ENCODE results near the gene PTAFR. TPM values are rescaled to one million over a fixed set of nuclear protein-coding genes. Genes with fewer than 3 reads are reported as not detected.
"Not testable (repeated sequence)": the region's sequence is repeated elsewhere in the genome, so short reads cannot be mapped to it uniquely, and the experiment has no call there.

Gene PTAFR
- total RNA-seq, 1 donor from 2014 or later = 0.08 TPM

DNA sequence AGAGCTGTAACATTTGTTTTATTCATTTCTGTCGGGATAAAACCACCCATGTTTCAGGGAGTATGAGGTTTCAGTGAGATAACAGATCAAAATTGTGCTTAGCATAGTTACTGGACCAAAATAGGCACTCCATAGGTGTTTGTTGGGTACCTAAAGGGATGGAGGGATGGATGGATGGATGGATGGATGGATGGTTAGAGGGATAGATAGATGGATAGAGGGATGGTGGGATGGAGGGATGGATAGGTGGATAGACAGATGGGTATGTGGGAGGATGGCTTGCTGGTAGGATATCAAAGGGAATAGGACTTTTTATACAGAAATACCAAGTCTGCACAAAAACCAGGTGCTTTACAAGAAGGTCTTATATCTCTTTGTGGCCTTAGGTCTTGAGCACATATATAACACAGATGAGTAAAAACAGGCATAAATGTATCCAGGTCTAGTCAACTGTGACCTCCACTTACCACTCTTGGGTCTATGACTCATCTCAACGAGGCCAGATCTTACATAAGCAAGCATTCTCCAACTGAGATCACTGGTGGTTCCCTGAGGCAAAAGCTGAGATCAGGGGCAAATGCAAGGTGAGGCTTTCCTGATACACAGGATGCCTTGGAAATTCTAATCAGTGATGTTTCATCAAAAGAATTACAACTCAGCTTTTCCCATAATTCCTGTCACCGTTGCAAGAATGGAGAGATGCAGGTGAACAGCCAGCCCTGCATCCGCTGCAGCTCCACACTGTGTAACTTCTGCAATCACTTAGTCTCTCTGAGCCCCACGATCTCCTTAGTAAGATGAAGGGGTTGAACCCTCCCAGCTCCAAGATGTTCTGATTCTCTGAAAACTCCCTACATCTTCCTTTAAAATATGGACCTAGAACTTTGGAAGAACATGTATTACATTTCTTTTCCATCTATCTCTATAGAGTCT, 32.0 kb downstream of the PTAFR start:
- Mint-ChIP-seq H3K4me1 (ENCODE audit: unreplicated experiment) (no peaks in the 10 kb centered on the region), H3K36me3 (ENCODE audit: unreplicated experiment) (no peaks in the 10 kb centered on the region), H3K9me3 (ENCODE audit: unreplicated experiment) (no peaks in the 10 kb centered on the region), H3K4me3 (ENCODE audit: unreplicated experiment) (no peak overlapping the region), H3K27me3 (ENCODE audit: unreplicated experiment) (peaks cover 3% of the 10 kb centered on the region), H3K27ac (ENCODE audit: unreplicated experiment) (no peak overlapping the region)
- TF ChIP-seq, protein P1, sequence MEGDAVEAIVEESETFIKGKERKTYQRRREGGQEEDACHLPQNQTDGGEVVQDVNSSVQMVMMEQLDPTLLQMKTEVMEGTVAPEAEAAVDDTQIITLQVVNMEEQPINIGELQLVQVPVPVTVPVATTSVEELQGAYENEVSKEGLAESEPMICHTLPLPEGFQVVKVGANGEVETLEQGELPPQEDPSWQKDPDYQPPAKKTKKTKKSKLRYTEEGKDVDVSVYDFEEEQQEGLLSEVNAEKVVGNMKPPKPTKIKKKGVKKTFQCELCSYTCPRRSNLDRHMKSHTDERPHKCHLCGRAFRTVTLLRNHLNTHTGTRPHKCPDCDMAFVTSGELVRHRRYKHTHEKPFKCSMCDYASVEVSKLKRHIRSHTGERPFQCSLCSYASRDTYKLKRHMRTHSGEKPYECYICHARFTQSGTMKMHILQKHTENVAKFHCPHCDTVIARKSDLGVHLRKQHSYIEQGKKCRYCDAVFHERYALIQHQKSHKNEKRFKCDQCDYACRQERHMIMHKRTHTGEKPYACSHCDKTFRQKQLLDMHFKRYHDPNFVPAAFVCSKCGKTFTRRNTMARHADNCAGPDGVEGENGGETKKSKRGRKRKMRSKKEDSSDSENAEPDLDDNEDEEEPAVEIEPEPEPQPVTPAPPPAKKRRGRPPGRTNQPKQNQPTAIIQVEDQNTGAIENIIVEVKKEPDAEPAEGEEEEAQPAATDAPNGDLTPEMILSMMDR (IDR thresholded peaks at IDR 0.05) = no peak
- no peak for DNase-seq (ENCODE audit: extremely low spot score, unreplicated experiment)

DNA sequence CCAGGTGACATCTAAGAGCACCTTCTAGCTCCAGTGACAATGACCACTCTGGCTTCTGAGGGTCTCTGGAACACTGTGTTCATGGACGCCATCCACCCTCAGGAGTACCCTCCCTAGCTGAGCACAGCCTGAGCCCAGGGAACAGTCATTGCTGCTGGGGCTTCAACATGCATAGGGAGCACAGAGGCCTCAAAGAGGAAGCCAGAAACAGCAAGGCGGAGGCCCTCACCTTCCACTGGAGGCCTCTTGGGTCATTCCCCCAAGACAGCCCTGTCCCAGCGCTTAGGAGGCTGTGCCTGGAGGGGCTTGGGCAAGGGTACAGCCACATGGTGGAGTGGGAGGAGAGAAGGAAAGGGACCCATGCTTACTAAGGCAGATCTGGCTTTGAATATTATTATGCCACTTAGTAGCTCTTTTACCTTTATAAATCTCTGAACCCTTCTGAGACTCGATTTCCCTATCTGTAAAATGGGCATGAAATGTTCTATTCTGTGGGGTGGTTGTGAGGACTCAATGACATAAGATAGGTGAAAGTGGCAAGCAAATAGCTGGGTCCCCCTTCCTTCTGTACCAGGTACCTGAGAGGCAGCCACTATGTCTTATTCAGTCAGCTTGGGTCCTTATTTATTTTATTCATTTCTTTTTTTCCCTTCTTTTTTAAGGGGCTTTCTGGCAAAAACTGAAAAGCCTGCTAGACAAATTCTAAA, 32.8 kb downstream of the PTAFR start:
- H3K36me3 Mint-ChIP-seq (ENCODE audit: unreplicated experiment) = no peaks in the 10 kb centered on the region
- no peaks in the 10 kb centered on the region for H3K4me1 Mint-ChIP-seq (ENCODE audit: unreplicated experiment)
- DNase-seq (ENCODE audit: extremely low spot score, unreplicated experiment) = no peak
- peaks cover 9% of the 10 kb centered on the region for H3K27me3 Mint-ChIP-seq (ENCODE audit: unreplicated experiment)
- H3K9me3 Mint-ChIP-seq (ENCODE audit: unreplicated experiment) = no peaks in the 10 kb centered on the region
- H3K4me3 Mint-ChIP-seq (ENCODE audit: unreplicated experiment) = no peak overlapping the region
- H3K27ac Mint-ChIP-seq (ENCODE audit: unreplicated experiment) = no peak overlapping the region
- TF ChIP-seq, protein P1 (IDR thresholded peaks at IDR 0.05) = no peak

DNA sequence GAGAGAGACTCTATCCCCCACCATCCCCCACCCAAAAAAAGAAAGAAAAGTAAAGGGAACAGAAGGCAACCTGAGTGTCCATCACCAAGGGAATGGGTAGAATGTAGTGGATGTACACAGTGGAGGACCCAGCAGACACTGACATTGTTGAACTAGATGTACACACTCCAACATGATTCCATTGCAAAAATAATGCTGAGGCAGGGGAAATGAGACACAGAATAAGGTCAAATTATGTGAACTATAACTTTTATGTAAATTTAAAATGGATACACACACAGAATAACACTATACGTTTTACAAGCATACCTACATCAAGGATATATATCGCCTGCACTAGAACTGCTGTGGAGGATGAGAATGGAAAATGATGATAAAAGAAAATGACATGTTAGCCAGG, 34.8 kb downstream of the PTAFR start:
- no peak for DNase-seq (ENCODE audit: extremely low spot score, unreplicated experiment)
- H3K27ac Mint-ChIP-seq (ENCODE audit: unreplicated experiment) = no peak overlapping the region
- TF ChIP-seq, protein P1 (IDR thresholded peaks at IDR 0.05) = no peak
- H3K4me3 Mint-ChIP-seq (ENCODE audit: unreplicated experiment) = no peak overlapping the region
- no peaks in the 10 kb centered on the region for H3K4me1 Mint-ChIP-seq (ENCODE audit: unreplicated experiment)
- no peaks in the 10 kb centered on the region for H3K9me3 Mint-ChIP-seq (ENCODE audit: unreplicated experiment)
- H3K36me3 Mint-ChIP-seq (ENCODE audit: unreplicated experiment) = no peaks in the 10 kb centered on the region
- H3K27me3 Mint-ChIP-seq (ENCODE audit: unreplicated experiment) = peaks cover 9% of the 10 kb centered on the region

DNA sequence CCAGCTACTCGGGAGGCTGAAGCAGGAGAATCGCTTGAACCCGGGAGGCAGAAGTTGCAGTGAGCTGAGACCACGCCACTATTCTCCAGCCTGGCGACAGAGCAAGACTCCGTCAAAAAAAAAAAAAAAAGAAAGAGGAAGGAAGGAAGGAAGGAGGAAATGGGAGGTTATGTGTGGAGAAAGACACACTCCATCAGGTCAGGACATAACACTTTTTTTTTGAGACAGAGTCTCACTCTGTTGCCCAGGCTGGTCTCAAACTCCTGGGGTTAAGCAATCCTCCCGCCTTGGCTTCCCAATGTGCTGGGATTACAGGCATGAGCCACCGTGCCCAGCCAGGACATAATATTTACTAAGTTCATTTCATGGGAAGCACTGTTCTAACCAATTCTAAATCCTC, 36.6 kb downstream of the PTAFR start:
- H3K27ac Mint-ChIP-seq (ENCODE audit: unreplicated experiment); H3K4me1 Mint-ChIP-seq (ENCODE audit: unreplicated experiment); H3K27me3 Mint-ChIP-seq (ENCODE audit: unreplicated experiment); DNase-seq (ENCODE audit: extremely low spot score, unreplicated experiment); H3K36me3 Mint-ChIP-seq (ENCODE audit: unreplicated experiment); H3K4me3 Mint-ChIP-seq (ENCODE audit: unreplicated experiment); H3K9me3 Mint-ChIP-seq (ENCODE audit: unreplicated experiment): not testable (repeated sequence)

DNA sequence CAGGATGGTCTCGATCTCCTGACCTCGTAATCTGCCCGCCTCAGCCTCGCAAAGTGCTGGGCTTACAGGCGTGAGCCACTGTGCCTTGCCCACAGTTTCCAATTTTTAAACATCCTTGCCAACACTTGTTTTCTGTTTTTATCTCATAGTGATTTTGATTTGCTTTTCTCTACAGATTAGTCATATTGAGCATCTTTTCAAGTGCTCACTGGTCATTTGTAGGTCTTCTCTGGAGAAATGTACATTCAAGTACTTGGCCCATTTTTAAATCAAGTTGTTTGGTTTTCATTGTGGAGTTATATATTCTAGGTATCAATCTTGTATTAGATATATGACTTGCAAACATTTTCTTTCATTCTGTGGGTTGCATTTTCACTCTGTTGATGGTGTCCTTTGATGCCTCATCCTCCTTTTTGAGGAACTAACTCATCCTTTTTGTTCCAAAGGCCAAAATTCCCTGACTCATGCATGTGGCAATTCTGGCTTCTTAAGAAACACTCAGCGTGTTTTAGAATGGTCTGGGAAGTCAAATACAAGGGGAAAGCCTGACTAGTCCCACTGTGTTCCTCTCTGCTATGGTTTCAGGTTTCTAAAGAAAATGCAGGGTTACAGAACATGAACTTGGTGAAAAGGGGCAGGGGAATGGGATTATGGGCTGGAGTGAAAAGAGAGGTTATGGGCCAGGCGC, 37.3 kb downstream of the PTAFR start:
- DNase-seq (ENCODE audit: extremely low spot score, unreplicated experiment) = no peak
- Mint-ChIP-seq H3K4me3 (ENCODE audit: unreplicated experiment) (no peak overlapping the region), H3K27me3 (ENCODE audit: unreplicated experiment) (peaks cover 12% of the 10 kb centered on the region), H3K4me1 (ENCODE audit: unreplicated experiment) (no peaks in the 10 kb centered on the region), H3K36me3 (ENCODE audit: unreplicated experiment) (no peaks in the 10 kb centered on the region), H3K27ac (ENCODE audit: unreplicated experiment) (no peak overlapping the region), H3K9me3 (ENCODE audit: unreplicated experiment) (no peaks in the 10 kb centered on the region)
- TF ChIP-seq, protein P1 (IDR thresholded peaks at IDR 0.05) = no peak

Measured in osteocyte (in vitro differentiated cells).